ENCODE data around the gene DPF1. TPM values are rescaled to one million over a fixed set of nuclear protein-coding genes. Genes with fewer than 3 reads are reported as not detected.

DPF1 gene
- total RNA-seq, 2 donors from 2014 or later, result 1.8 TPM; not detected in 1

DNA sequence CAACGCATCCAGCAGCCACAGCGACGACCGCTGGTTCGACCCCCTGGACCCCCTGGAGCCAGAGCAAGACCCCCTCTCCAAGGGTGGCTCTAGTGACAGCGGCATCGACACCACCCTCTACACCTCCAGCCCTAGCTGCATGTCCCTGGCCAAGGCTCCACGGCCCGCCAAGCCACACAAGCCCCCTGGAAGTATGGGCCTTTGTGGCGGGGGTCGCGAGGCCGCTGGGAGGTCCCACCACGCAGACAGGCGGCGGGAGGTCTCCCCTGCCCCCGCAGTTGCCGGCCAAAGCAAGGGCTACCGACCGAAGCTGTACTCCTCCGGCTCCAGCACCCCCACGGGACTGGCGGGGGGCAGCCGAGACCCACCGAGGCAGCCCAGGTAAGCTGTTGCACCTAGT, 59.5 kb downstream of the DPF1 start:
- Histone ChIP-seq H3K27ac (no peak overlapping the region), H3K36me3 (peaks cover 7 to 10% of the 10 kb centered on the region in 2 donors), H3K4me1 (replicated peaks) (no peaks in the 10 kb centered on the region), H3K9me3 (no peaks in the 10 kb centered on the region), H3K4me3 (no peak overlapping the region), H3K27me3 (replicated peaks; ENCODE audit: insufficient read depth) (no peaks in the 10 kb centered on the region)
- no peak for DNase-seq (ENCODE audit: low spot score)
- 93% methylated on average over 11 of the region's 25 CpGs for WGBS
- intact Hi-C loops (cut with DNase I), result no loop called here
- TF ChIP-seq POLR2AphosphoS5 (IDR thresholded peaks at IDR 0.05) (no peak), POLR2A (IDR thresholded peaks at IDR 0.05) (no peak), CTCF (IDR thresholded peaks at IDR 0.05) (no peak)

DNA sequence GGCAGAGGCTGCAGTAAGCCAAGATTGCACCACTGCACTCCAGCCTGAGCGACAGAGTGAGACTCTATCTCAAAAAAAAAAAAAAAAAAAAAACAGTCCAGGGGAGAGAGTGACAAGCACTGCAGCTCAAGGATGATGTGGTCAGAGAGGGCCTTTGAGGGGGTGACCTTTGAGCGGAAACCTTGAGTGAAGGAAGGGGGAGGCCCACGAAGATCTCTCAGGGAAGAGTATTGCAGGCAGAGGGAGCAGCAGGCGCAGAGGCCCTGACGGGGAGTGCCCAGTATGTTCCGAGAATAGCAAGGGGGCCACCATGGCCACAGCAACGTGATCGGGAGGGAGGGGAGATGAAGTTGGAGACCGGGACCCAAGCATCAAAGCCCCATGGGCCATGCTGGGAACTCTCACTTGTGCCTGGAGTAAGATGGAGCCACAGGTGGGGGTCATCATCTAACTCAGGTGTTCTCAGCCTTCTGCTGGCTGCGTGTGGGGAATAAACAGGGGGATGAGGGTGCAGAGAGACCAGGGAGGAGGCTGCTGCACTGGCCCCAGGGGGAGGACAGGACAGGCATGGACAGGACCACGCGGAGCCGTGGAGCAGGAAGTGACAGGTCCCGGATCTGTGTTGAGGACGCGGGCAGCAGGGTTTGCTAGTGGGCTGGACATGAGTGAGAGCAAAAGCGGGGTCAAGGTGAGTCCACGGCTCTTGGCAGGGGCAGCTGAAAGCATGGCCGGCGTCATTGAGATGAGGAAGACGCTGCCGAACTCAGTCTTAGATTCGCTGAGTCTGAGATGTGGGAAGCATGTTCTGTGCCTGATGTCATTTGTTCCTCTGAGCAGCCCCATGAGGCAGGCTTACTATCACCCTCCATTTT, 60.4 kb downstream of the DPF1 start:
- intact Hi-C loops (cut with DNase I), result no loop called here
- Histone ChIP-seq H3K9me3 (no peaks in the 10 kb centered on the region), H3K4me1 (replicated peaks) (no peaks in the 10 kb centered on the region), H3K36me3 (peaks cover 9 to 10% of the 10 kb centered on the region in 2 donors), H3K27me3 (replicated peaks; ENCODE audit: insufficient read depth) (no peaks in the 10 kb centered on the region), H3K27ac (no peak overlapping the region), H3K4me3 (no peak overlapping the region)
- TF ChIP-seq CTCF (IDR thresholded peaks at IDR 0.05) (no peak), POLR2A (IDR thresholded peaks at IDR 0.05) (no peak), POLR2AphosphoS5 (IDR thresholded peaks at IDR 0.05) (no peak)
- 94% methylated on average over 23 of the region's 23 CpGs for WGBS
- DNase-seq (ENCODE audit: low spot score), result no peak

GRCh38 chr19:38162632-38163031, 61.4 kb downstream of the DPF1 start:
- Histone ChIP-seq H3K4me3 (no peak overlapping the region), H3K27ac (no peak overlapping the region), H3K36me3 (peaks cover 10% of the 10 kb centered on the region in 2 donors), H3K9me3 (no peaks in the 10 kb centered on the region), H3K27me3 (replicated peaks; ENCODE audit: insufficient read depth) (no peaks in the 10 kb centered on the region), H3K4me1 (replicated peaks) (no peaks in the 10 kb centered on the region)
- TF ChIP-seq POLR2AphosphoS5 (IDR thresholded peaks at IDR 0.05) (no peak), CTCF (IDR thresholded peaks at IDR 0.05) (no peak)
- WGBS, result 94% methylated on average over 7 of the region's 7 CpGs
- intact Hi-C loops (cut with DNase I), result no loop called here
- no peak for DNase-seq (ENCODE audit: low spot score)

- WGBS, result 94% methylated on average over 5 of the region's 5 CpGs
- Histone ChIP-seq H3K27ac (no peak overlapping the region), H3K27me3 (replicated peaks; ENCODE audit: insufficient read depth) (no peaks in the 10 kb centered on the region), H3K9me3 (no peaks in the 10 kb centered on the region), H3K36me3 (peaks cover 10% of the 10 kb centered on the region in 2 donors), H3K4me1 (replicated peaks) (no peaks in the 10 kb centered on the region), H3K4me3 (no peak overlapping the region)
- no peak for TF ChIP-seq CTCF (IDR thresholded peaks at IDR 0.05)
- TF ChIP-seq POLR2A (IDR thresholded peaks at IDR 0.05), result no peak
- no peak for TF ChIP-seq POLR2AphosphoS5 (IDR thresholded peaks at IDR 0.05)
- DNase-seq (ENCODE audit: low spot score), result no peak
- intact Hi-C loops (cut with DNase I), result no loop called here
Measured at GRCh38 chr19:38162094-38162493, 61.9 kb downstream of the DPF1 start.

Small RNAs within 50 kb of the gene (small RNA-seq; reads per million reads assigned to genes)
- 0 reads per million in 2 donors for gene RN7SL663P

Other genes with a start within 250 kb of the DPF1 start
- 100 to 1,000 TPM in 1 of 2 donors, 10 to 100 TPM in 1; 44.1 to 151 TPM for gene PPP1R14A, start 32.2 kb upstream of the DPF1 start, total RNA-seq
- gene SPINT2, start 40.4 kb upstream of the DPF1 start, total RNA-seq, result 100 to 1,000 TPM; 349 to 932 TPM
- gene C19orf33, start 80.0 kb upstream of the DPF1 start, total RNA-seq, result 10 to 100 TPM in 1 of 2 donors, 1 to 10 TPM in 1; 9.7 to 15.5 TPM
- 10 to 100 TPM; 34.7 to 71.9 TPM for gene YIF1B, start 91.7 kb upstream of the DPF1 start, total RNA-seq
- gene KCNK6, start 95.6 kb upstream of the DPF1 start, total RNA-seq, result 1 to 10 TPM; 5.9 to 7.3 TPM
- gene CATSPERG, start 111.6 kb upstream of the DPF1 start, total RNA-seq, result 10 to 100 TPM; 10.7 to 20.6 TPM
- 100 to 1,000 TPM; 232 to 298 TPM for gene PSMD8, start 150.3 kb upstream of the DPF1 start, total RNA-seq
- 1 to 10 TPM in 1 of 2 donors, under 1 TPM in 1; 0.27 to 7.4 TPM for gene GGN, start 163.8 kb upstream of the DPF1 start, total RNA-seq
- 1 to 10 TPM in 1 of 2 donors, under 1 TPM in 1; 0.82 to 3.3 TPM for gene SPRED3, start 164.5 kb upstream of the DPF1 start, total RNA-seq
- 10 to 100 TPM; 19.9 to 59.5 TPM for gene FAM98C, start 178.9 kb upstream of the DPF1 start, total RNA-seq
- gene RASGRP4, start 202.0 kb upstream of the DPF1 start, total RNA-seq, result 1 to 10 TPM; 1.4 to 1.6 TPM
- 1 to 10 TPM; 5.7 to 8.6 TPM for gene RYR1, start 209.5 kb upstream of the DPF1 start, total RNA-seq